Measurements from ENCODE around the gene UXS1.

Gene UXS1

DNA sequence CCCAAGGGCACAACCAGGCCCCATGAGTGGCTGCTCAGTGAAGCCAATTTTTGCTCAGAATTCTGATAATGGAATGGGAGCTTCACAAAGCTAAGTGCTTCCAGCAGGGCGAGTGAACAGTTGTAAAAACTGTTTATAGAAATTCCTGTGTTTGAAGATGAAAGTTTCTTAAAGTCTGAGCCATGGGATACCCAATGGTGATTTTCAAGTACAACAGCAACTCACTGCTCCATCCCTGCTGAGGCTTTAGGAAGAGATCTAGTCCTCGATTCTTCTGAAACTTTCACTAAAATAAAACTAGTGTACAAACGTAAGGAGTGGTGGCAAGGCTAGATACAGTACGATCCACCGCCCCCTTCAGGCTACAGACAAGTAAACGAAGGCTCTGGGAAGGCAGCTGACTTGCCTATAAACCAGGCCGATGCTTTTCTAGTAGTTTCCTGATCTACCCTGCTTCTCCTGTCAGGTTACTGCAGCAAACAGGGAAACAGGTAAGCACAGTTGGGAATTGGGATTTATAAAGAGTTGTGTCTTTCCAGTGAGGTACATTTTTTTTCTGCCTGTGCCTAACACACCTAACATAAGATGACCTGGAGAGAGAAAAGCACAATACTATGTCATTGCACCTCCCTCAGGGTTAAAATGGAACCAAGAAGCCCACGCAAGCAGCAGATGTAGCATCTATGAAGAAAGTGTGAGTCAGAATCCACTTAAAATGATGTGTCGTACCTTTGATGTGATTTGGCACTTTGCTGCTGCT is 108.7 kb downstream of the UXS1 start:
- Histone ChIP-seq H3K9ac (ENCODE audit: low read depth, low read length, poor library complexity, severe bottlenecking) (no peak overlapping the region), H2AFZ (ENCODE audit: low read length) (no peak overlapping the region), H3K9me3 (ENCODE audit: insufficient read depth, low read depth, low read length) (peaks cover 13% of the 10 kb centered on the region), H3K36me3 (ENCODE audit: insufficient read depth, low read length) (no peaks in the 10 kb centered on the region), H3K4me2 (ENCODE audit: low read depth, low read length, poor library complexity, severe bottlenecking) (no peak overlapping the region), H3K79me2 (ENCODE audit: insufficient read depth, low read length) (no peaks in the 10 kb centered on the region), H4K20me1 (ENCODE audit: insufficient read depth, low read length, poor library complexity, severe bottlenecking) (no peaks in the 10 kb centered on the region), H3K9me2 (replicated peaks; ENCODE audit: low read depth, low read length) (no peaks in the 10 kb centered on the region), H3F3A (ENCODE audit: low read depth) (no peaks in the 10 kb centered on the region), H3K27me3 (ENCODE audit: insufficient read depth, low read length, poor library complexity, severe bottlenecking) (no peaks in the 10 kb centered on the region), H3K4me1 (ENCODE audit: insufficient read depth, low read length, poor library complexity, severe bottlenecking) (peaks cover 10% of the 10 kb centered on the region), H3K4me3 (ENCODE audit: low read length, poor library complexity, severe bottlenecking) (no peak overlapping the region)
- TF ChIP-seq, protein P1, sequence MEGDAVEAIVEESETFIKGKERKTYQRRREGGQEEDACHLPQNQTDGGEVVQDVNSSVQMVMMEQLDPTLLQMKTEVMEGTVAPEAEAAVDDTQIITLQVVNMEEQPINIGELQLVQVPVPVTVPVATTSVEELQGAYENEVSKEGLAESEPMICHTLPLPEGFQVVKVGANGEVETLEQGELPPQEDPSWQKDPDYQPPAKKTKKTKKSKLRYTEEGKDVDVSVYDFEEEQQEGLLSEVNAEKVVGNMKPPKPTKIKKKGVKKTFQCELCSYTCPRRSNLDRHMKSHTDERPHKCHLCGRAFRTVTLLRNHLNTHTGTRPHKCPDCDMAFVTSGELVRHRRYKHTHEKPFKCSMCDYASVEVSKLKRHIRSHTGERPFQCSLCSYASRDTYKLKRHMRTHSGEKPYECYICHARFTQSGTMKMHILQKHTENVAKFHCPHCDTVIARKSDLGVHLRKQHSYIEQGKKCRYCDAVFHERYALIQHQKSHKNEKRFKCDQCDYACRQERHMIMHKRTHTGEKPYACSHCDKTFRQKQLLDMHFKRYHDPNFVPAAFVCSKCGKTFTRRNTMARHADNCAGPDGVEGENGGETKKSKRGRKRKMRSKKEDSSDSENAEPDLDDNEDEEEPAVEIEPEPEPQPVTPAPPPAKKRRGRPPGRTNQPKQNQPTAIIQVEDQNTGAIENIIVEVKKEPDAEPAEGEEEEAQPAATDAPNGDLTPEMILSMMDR (conservative IDR thresholded peaks at IDR 0.05; ENCODE audit: low read length) = peak; percentile 56
- TF ChIP-seq EZH2phosphoT487 (IDR thresholded peaks at IDR 0.05; ENCODE audit: borderline replicate concordance) = no peak

DNA sequence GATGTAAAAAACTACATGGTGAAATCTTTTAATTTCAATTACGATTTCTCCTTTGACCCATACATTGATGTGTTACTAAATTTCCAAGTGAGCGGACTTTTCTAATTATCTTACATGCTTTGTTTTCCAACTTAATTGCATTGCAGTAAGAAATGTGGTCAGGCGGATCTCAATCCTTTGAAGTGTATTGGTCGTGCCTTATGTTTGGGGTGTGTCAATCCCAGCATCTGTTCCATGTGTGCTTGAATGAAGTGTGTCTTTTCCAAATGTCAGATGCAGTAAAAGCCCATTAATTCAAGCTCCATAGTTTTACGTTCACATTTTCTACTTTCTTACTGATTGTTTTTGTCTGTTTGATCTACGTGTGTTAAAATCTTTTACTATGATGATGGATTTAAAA is 113.1 kb downstream of the UXS1 start:
- H2AFZ ChIP-seq (ENCODE audit: low read length) = no peak overlapping the region

GRCh38 chr2:106078096-106078495 is 116.0 kb downstream of the UXS1 start:
- TF ChIP-seq EZH2phosphoT487 (IDR thresholded peaks at IDR 0.05; ENCODE audit: borderline replicate concordance) = no peak
- TF ChIP-seq, protein P1 (conservative IDR thresholded peaks at IDR 0.05; ENCODE audit: low read length) = no peak
- H3K4me3 ChIP-seq (ENCODE audit: low read length, poor library complexity, severe bottlenecking) = no peak overlapping the region
- H3K9me2 ChIP-seq (replicated peaks; ENCODE audit: low read depth, low read length) = no peaks in the 10 kb centered on the region
- no peak overlapping the region for H2AFZ ChIP-seq (ENCODE audit: low read length)
- H3K36me3 ChIP-seq (ENCODE audit: insufficient read depth, low read length) = no peaks in the 10 kb centered on the region
- H3F3A ChIP-seq (ENCODE audit: low read depth) = no peaks in the 10 kb centered on the region
- H3K27me3 ChIP-seq (ENCODE audit: insufficient read depth, low read length, poor library complexity, severe bottlenecking) = no peaks in the 10 kb centered on the region
- no peaks in the 10 kb centered on the region for H3K9me3 ChIP-seq (ENCODE audit: insufficient read depth, low read depth, low read length)
- H3K9ac ChIP-seq (ENCODE audit: low read depth, low read length, poor library complexity, severe bottlenecking) = no peak overlapping the region
- H3K4me1 ChIP-seq (ENCODE audit: insufficient read depth, low read length, poor library complexity, severe bottlenecking) = peaks cover 3% of the 10 kb centered on the region
- H3K79me2 ChIP-seq (ENCODE audit: insufficient read depth, low read length) = no peaks in the 10 kb centered on the region
- no peak overlapping the region for H3K4me2 ChIP-seq (ENCODE audit: low read depth, low read length, poor library complexity, severe bottlenecking)
- no peaks in the 10 kb centered on the region for H4K20me1 ChIP-seq (ENCODE audit: insufficient read depth, low read length, poor library complexity, severe bottlenecking)

More for the DNA sequence above, 113.1 kb downstream of the UXS1 start:
- TF ChIP-seq EZH2phosphoT487 (IDR thresholded peaks at IDR 0.05; ENCODE audit: borderline replicate concordance) = no peak
- TF ChIP-seq, protein P1 (conservative IDR thresholded peaks at IDR 0.05; ENCODE audit: low read length) = no peak
- Histone ChIP-seq H3K4me1 (ENCODE audit: insufficient read depth, low read length, poor library complexity, severe bottlenecking) (peaks cover 3% of the 10 kb centered on the region), H3K79me2 (ENCODE audit: insufficient read depth, low read length) (no peaks in the 10 kb centered on the region), H3K9ac (ENCODE audit: low read depth, low read length, poor library complexity, severe bottlenecking) (no peak overlapping the region), H3K4me3 (ENCODE audit: low read length, poor library complexity, severe bottlenecking) (no peak overlapping the region), H3F3A (ENCODE audit: low read depth) (no peaks in the 10 kb centered on the region), H3K4me2 (ENCODE audit: low read depth, low read length, poor library complexity, severe bottlenecking) (no peak overlapping the region), H3K9me2 (replicated peaks; ENCODE audit: low read depth, low read length) (no peaks in the 10 kb centered on the region), H4K20me1 (ENCODE audit: insufficient read depth, low read length, poor library complexity, severe bottlenecking) (no peaks in the 10 kb centered on the region), H3K36me3 (ENCODE audit: insufficient read depth, low read length) (no peaks in the 10 kb centered on the region), H3K9me3 (ENCODE audit: insufficient read depth, low read depth, low read length) (no peaks in the 10 kb centered on the region), H3K27me3 (ENCODE audit: insufficient read depth, low read length, poor library complexity, severe bottlenecking) (no peaks in the 10 kb centered on the region)

Data from Loucy (cell line).